Stomach (tissue), 4 donors: ENCODE measurements around the gene USP35.

Experiments
- EP300 ChIP-seq: sonication (generic); formaldehyde crosslinking; IDR thresholded peaks from one replicate; pipeline ENCODE4 v1.6.1; 2017; ENCODE audit warnings: antibody characterized with exemption
- POLR2A ChIP-seq, 4 donors: fragments of 450-650 bp; IDR thresholded peaks; one replicate each; pipeline ENCODE4 v1.6.1; 2016; ENCODE audit warnings: antibody characterized with exemption in 4 of 4, control low read depth in 2 of 4, mild to moderate bottlenecking in 1 of 4, moderate library complexity in 1 of 4
- TF ChIP-seq, protein P1 (sequence below), 7 experiments: fragments of 450-650 bp in 4 of 7; fragments of 200-600 bp in 3 of 7; sonication (generic) in 3 of 7; IDR thresholded peaks; one replicate each; pipeline ENCODE4 v1.5.1; 2016 to 2019; ENCODE audit warnings: antibody characterized with exemption in 7 of 7, control low read depth in 2 of 7, mild to moderate bottlenecking in 1 of 7

DNA sequence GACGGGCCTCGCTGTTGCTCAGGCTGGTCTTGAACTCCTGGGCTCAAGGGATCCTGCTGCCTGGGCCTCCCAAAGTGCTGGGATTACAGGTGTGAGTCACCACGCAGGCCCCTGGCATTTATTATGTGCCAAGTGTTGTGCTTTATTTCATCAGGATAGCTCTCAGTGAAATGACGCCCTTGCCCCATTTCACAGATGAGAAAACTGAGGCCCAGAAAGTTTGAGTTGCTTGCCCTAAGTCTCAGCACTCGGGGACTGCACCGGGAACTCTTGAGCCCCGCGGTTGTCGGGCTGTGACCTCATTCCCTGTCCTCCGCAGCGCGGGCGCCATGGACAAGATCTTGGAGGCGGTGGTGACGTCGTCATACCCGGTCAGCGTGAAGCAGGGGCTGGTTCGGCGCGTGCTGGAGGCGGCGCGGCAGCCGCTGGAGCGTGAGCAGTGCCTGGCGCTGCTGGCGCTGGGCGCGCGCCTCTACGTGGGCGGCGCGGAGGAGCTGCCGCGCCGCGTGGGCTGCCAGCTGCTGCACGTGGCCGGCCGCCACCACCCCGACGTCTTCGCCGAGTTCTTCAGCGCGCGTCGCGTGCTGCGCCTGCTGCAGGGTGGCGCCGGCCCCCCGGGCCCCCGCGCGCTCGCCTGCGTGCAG lies 7.3 kb downstream of the USP35 start:
- no peak for TF ChIP-seq EP300
- TF ChIP-seq, protein P1, sequence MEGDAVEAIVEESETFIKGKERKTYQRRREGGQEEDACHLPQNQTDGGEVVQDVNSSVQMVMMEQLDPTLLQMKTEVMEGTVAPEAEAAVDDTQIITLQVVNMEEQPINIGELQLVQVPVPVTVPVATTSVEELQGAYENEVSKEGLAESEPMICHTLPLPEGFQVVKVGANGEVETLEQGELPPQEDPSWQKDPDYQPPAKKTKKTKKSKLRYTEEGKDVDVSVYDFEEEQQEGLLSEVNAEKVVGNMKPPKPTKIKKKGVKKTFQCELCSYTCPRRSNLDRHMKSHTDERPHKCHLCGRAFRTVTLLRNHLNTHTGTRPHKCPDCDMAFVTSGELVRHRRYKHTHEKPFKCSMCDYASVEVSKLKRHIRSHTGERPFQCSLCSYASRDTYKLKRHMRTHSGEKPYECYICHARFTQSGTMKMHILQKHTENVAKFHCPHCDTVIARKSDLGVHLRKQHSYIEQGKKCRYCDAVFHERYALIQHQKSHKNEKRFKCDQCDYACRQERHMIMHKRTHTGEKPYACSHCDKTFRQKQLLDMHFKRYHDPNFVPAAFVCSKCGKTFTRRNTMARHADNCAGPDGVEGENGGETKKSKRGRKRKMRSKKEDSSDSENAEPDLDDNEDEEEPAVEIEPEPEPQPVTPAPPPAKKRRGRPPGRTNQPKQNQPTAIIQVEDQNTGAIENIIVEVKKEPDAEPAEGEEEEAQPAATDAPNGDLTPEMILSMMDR (IDR thresholded peaks at IDR 0.05), result no peak
- TF ChIP-seq POLR2A (IDR thresholded peaks at IDR 0.05), result no peak
